Kidney tubule cell (primary cell): Measurements from ENCODE around the gene BRMS1.
"Not testable (repeated sequence)": the region's sequence is repeated elsewhere in the genome, so short reads cannot be mapped to it uniquely, and the experiment has no call there.

Experiments used
- DNase-seq: peaks from one replicate; pipeline ENCODE4 v3.0.0-alpha.2; 2018; ENCODE audit warnings: low spot score

The BRMS1 gene

GRCh38 chr11:66363187-66363601 lies 18.3 kb upstream of the BRMS1 start:
- no peak for DNase-seq

- no peak for DNase-seq
These were observed 17.7 kb upstream of the BRMS1 start for GRCh38 chr11:66362481-66363147.

- no peak for DNase-seq
These were observed 16.6 kb upstream of the BRMS1 start for GRCh38 chr11:66361502-66361941.

GRCh38 chr11:66360406-66361073 lies 15.6 kb upstream of the BRMS1 start:
- no peak for DNase-seq

- no peak for DNase-seq
These were observed 14.8 kb upstream of the BRMS1 start for GRCh38 chr11:66359662-66360087.

- not testable (repeated sequence) for DNase-seq
These were observed 5.8 kb upstream of the BRMS1 start for GRCh38 chr11:66350560-66351235.

- DNase-seq = no peak
These were observed 4.1 kb upstream of the BRMS1 start for GRCh38 chr11:66349084-66349386.

- peak; percentile 96 for DNase-seq
These were observed 2.7 kb upstream of the BRMS1 start, which contains the start of gene B4GAT1 for GRCh38 chr11:66347425-66348276. Gene B4GAT1 (minus strand): TSS chr11:66347629. CDS start chr11:66347545, 84 bp downstream.

GRCh38 chr11:66346476-66347424 lies 1.8 kb upstream of the BRMS1 start:
- DNase-seq = peak; percentile 28

- no peak for DNase-seq
These were observed 379 bp upstream of the BRMS1 start for GRCh38 chr11:66345316-66345649.

GRCh38 chr11:66343176-66343575 lies 1.7 kb downstream of the BRMS1 start:
- DNase-seq = no peak

- no peak for DNase-seq
These were observed 3.3 kb downstream of the BRMS1 start for GRCh38 chr11:66341502-66342126.

GRCh38 chr11:66340596-66341501 lies 4.1 kb downstream of the BRMS1 start:
- DNase-seq = no peak

GRCh38 chr11:66339686-66340483 lies 5.0 kb downstream of the BRMS1 start:
- no peak for DNase-seq

GRCh38 chr11:66339162-66339675 lies 5.7 kb downstream of the BRMS1 start:
- peak; percentile 41 for DNase-seq

- no peak for DNase-seq
These were observed 6.4 kb downstream of the BRMS1 start for GRCh38 chr11:66338276-66339161.

- DNase-seq = no peak
These were observed 7.6 kb downstream of the BRMS1 start for GRCh38 chr11:66337103-66337899.
